Parathyroid adenoma (tissue), 2 donors: ENCODE results near the gene CLDN20.

Experiments
- H2AFZ ChIP-seq: fragments of 300-600 bp; sonication (generic); one replicate; pipeline ENCODE4 v1.7.0; 2017; ENCODE audit warnings: antibody characterized with exemption, mild to moderate bottlenecking
- H3K27ac ChIP-seq: fragments of 300-600 bp; sonication (generic); one replicate; pipeline ENCODE4 v1.7.0; 2017
- H3K27me3 ChIP-seq: fragments of 300-600 bp; sonication (generic); one replicate; pipeline ENCODE4 v1.7.0; 2017; ENCODE audit warnings: low read length; ENCODE audit not compliant: control insufficient read depth, insufficient read depth
- H3K36me3 ChIP-seq: fragments of 300-600 bp; sonication (generic); one replicate; pipeline ENCODE4 v1.7.0; 2017; ENCODE audit warnings: low read length; ENCODE audit not compliant: control insufficient read depth, insufficient read depth
- H3K4me1 ChIP-seq: fragments of 300-600 bp; sonication (generic); one replicate; pipeline ENCODE4 v1.7.0; 2017; ENCODE audit warnings: control low read depth
- H3K4me2 ChIP-seq: fragments of 300-600 bp; sonication (generic); one replicate; pipeline ENCODE4 v1.7.0; 2017; ENCODE audit warnings: low read length
- H3K4me3 ChIP-seq: fragments of 300-600 bp; sonication (generic); one replicate; pipeline ENCODE4 v1.7.0; 2017; ENCODE audit warnings: low read depth, low read length
- H3K79me2 ChIP-seq: fragments of 300-600 bp; sonication (generic); one replicate; pipeline ENCODE4 v1.7.0; 2017; ENCODE audit warnings: control low read depth
- H3K9ac ChIP-seq: fragments of 300-600 bp; sonication (generic); one replicate; pipeline ENCODE4 v1.7.0; 2017; ENCODE audit warnings: mild to moderate bottlenecking
- H3K9me3 ChIP-seq: fragments of 300-600 bp; sonication (generic); one replicate; pipeline ENCODE4 v1.7.0; 2017; ENCODE audit warnings: low read length; ENCODE audit not compliant: control insufficient read depth
- TF ChIP-seq, protein P1 (sequence below): fragments of 300-600 bp; sonication (generic); IDR thresholded peaks from one replicate; pipeline ENCODE4 v1.7.0; 2017; ENCODE audit warnings: antibody characterized with exemption, mild to moderate bottlenecking
- donor health status: primary hyperparathyroidism.

The CLDN20 gene

GRCh38 chr6:155244434-155244833 is 19.4 kb upstream of the CLDN20 start:
- no peaks in the 10 kb centered on the region for H3K4me1 ChIP-seq

DNA sequence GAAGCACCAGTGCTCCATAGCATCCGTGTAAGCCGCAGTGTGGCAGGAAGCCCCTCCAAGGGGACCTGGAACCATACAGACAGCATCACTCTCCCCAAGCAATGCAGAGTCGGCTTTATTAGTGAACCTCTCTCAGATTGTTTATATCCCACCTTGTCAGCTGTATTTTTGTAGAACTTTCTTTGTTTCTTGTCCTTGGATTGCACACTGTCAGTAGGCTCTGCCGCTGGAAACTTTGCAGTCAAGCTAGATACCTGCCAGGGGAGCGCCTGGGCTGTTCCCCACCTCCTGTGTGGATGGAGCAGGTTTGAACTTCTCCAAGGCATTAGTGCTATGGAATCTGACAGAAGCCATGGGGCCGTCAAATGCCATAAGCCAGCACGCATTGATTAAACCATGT is 18.6 kb upstream of the CLDN20 start:
- TF ChIP-seq, protein P1, sequence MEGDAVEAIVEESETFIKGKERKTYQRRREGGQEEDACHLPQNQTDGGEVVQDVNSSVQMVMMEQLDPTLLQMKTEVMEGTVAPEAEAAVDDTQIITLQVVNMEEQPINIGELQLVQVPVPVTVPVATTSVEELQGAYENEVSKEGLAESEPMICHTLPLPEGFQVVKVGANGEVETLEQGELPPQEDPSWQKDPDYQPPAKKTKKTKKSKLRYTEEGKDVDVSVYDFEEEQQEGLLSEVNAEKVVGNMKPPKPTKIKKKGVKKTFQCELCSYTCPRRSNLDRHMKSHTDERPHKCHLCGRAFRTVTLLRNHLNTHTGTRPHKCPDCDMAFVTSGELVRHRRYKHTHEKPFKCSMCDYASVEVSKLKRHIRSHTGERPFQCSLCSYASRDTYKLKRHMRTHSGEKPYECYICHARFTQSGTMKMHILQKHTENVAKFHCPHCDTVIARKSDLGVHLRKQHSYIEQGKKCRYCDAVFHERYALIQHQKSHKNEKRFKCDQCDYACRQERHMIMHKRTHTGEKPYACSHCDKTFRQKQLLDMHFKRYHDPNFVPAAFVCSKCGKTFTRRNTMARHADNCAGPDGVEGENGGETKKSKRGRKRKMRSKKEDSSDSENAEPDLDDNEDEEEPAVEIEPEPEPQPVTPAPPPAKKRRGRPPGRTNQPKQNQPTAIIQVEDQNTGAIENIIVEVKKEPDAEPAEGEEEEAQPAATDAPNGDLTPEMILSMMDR, result no peak
- Histone ChIP-seq H3K79me2 (no peaks in the 10 kb centered on the region), H2AFZ (no peak overlapping the region), H3K9ac (no peak overlapping the region), H3K36me3 (no peaks in the 10 kb centered on the region), H3K4me3 (no peak overlapping the region), H3K27me3 (no peaks in the 10 kb centered on the region), H3K9me3 (no peaks in the 10 kb centered on the region), H3K4me2 (no peak overlapping the region), H3K4me1 (no peaks in the 10 kb centered on the region), H3K27ac (no peak overlapping the region)

More at GRCh38 chr6:155244434-155244833, 19.4 kb upstream of the CLDN20 start:
- H3K9ac ChIP-seq, result no peak overlapping the region
- no peaks in the 10 kb centered on the region for H3K79me2 ChIP-seq
- H3K27me3 ChIP-seq, result no peaks in the 10 kb centered on the region
- no peaks in the 10 kb centered on the region for H3K36me3 ChIP-seq
- H3K4me2 ChIP-seq, result no peak overlapping the region
- no peak overlapping the region for H3K27ac ChIP-seq
- no peaks in the 10 kb centered on the region for H3K9me3 ChIP-seq
- TF ChIP-seq, protein P1, result no peak
- no peak overlapping the region for H2AFZ ChIP-seq
- no peak overlapping the region for H3K4me3 ChIP-seq

- no peak overlapping the region for H3K4me2 ChIP-seq
- H2AFZ ChIP-seq, result no peak overlapping the region
- H3K27me3 ChIP-seq, result no peaks in the 10 kb centered on the region
- H3K9ac ChIP-seq, result no peak overlapping the region
- H3K36me3 ChIP-seq, result no peaks in the 10 kb centered on the region
- no peaks in the 10 kb centered on the region for H3K9me3 ChIP-seq
- TF ChIP-seq, protein P1, result no peak
- H3K4me3 ChIP-seq, result no peak overlapping the region
- H3K27ac ChIP-seq, result no peak overlapping the region
- H3K4me1 ChIP-seq, result no peaks in the 10 kb centered on the region
- H3K79me2 ChIP-seq, result no peaks in the 10 kb centered on the region
Observed at GRCh38 chr6:155245831-155246230, 18.0 kb upstream of the CLDN20 start.

GRCh38 chr6:155246825-155247224 is 17.0 kb upstream of the CLDN20 start:
- no peak overlapping the region for H3K4me2 ChIP-seq
- no peak overlapping the region for H3K9ac ChIP-seq
- H3K27ac ChIP-seq, result no peak overlapping the region
- no peak overlapping the region for H2AFZ ChIP-seq
- H3K4me1 ChIP-seq, result no peaks in the 10 kb centered on the region
- no peaks in the 10 kb centered on the region for H3K9me3 ChIP-seq
- TF ChIP-seq, protein P1, result no peak
- no peaks in the 10 kb centered on the region for H3K27me3 ChIP-seq
- no peaks in the 10 kb centered on the region for H3K79me2 ChIP-seq
- no peaks in the 10 kb centered on the region for H3K36me3 ChIP-seq
- no peak overlapping the region for H3K4me3 ChIP-seq

- Histone ChIP-seq H3K9me3 (no peaks in the 10 kb centered on the region), H3K27ac (no peak overlapping the region), H3K27me3 (no peaks in the 10 kb centered on the region), H3K36me3 (no peaks in the 10 kb centered on the region), H3K9ac (no peak overlapping the region), H3K79me2 (no peaks in the 10 kb centered on the region), H3K4me2 (no peak overlapping the region), H3K4me3 (no peak overlapping the region), H3K4me1 (no peaks in the 10 kb centered on the region), H2AFZ (no peak overlapping the region)
- TF ChIP-seq, protein P1, result no peak
Observed at GRCh38 chr6:155247618-155248007, 16.2 kb upstream of the CLDN20 start.
